Left forelimb (tissue), 1 donor: Measurements from ENCODE around the gene FBXO31.
"Not testable (repeated sequence)": the region's sequence is repeated elsewhere in the genome, so short reads cannot be mapped to it uniquely, and the experiment has no call there.

Source experiments
- DNase-seq: peaks from one replicate; pipeline ENCODE4 v3.0.0-alpha.2; 2018; ENCODE audit warnings: low spot score

The FBXO31 gene

GRCh38 chr16:87342978-87343752, 40.4 kb downstream of the FBXO31 start:
- DNase-seq = no peak

- DNase-seq = no peak
These were observed 41.1 kb downstream of the FBXO31 start for GRCh38 chr16:87342504-87342903.

- no peak for DNase-seq
These were observed 43.4 kb downstream of the FBXO31 start for GRCh38 chr16:87340198-87340597.

- not testable (repeated sequence) for DNase-seq
These were observed 43.9 kb downstream of the FBXO31 start for GRCh38 chr16:87339724-87340105.

GRCh38 chr16:87339086-87339723, 44.4 kb downstream of the FBXO31 start:
- no peak for DNase-seq

- no peak for DNase-seq
These were observed 45.3 kb downstream of the FBXO31 start for GRCh38 chr16:87338155-87338765.

- no peak for DNase-seq
These were observed 46.3 kb downstream of the FBXO31 start for GRCh38 chr16:87337262-87337771.

GRCh38 chr16:87336434-87337240, 46.9 kb downstream of the FBXO31 start:
- DNase-seq = no peak

- DNase-seq = no peak
These were observed 47.7 kb downstream of the FBXO31 start for GRCh38 chr16:87335625-87336433.

- no peak for DNase-seq
These were observed 48.6 kb downstream of the FBXO31 start for GRCh38 chr16:87334651-87335624.

GRCh38 chr16:87333581-87334331, 49.8 kb downstream of the FBXO31 start:
- DNase-seq = no peak

GRCh38 chr16:87333101-87333500, 50.5 kb downstream of the FBXO31 start:
- DNase-seq = no peak

- DNase-seq = no peak
These were observed 51.4 kb downstream of the FBXO31 start for GRCh38 chr16:87332150-87332549.

GRCh38 chr16:87331241-87331801, 52.3 kb downstream of the FBXO31 start:
- DNase-seq = no peak

- DNase-seq = no peak
These were observed 52.9 kb downstream of the FBXO31 start for GRCh38 chr16:87330646-87331045.

- DNase-seq = no peak
These were observed 53.3 kb downstream of the FBXO31 start for GRCh38 chr16:87330257-87330624.

- no peak for DNase-seq
These were observed 53.9 kb downstream of the FBXO31 start for GRCh38 chr16:87329436-87330256.

GRCh38 chr16:87328846-87329245, 54.7 kb downstream of the FBXO31 start:
- no peak for DNase-seq
